COLO668 (cell line): ENCODE data around the gene MED25.

ENCODE experiments used
- DNase-seq: peaks from one replicate; lab custom pipeline; 2025; ENCODE audit not compliant: unreplicated experiment; lab: John Stamatoyannopoulos, UW

Gene MED25

GRCh38 chr19:49798574-49798973, 19.5 kb upstream of the MED25 start:
- no peak for DNase-seq

GRCh38 chr19:49799271-49799797, 18.8 kb upstream of the MED25 start:
- no peak for DNase-seq

GRCh38 chr19:49799798-49800376, 18.2 kb upstream of the MED25 start:
- DNase-seq, result peak; percentile 18

- no peak for DNase-seq
Measured at GRCh38 chr19:49800771-49801170, 17.3 kb upstream of the MED25 start.

GRCh38 chr19:49801401-49801888, 16.6 kb upstream of the MED25 start:
- no peak for DNase-seq

- DNase-seq, result peak; percentile 86
Measured at GRCh38 chr19:49801966-49802661, 16.0 kb upstream of the MED25 start.

GRCh38 chr19:49802836-49803528, 15.1 kb upstream of the MED25 start:
- DNase-seq, result peak; percentile 81

- peak; percentile 18 for DNase-seq
Measured at GRCh38 chr19:49803529-49803856, 14.6 kb upstream of the MED25 start.

GRCh38 chr19:49805822-49806619, 12.1 kb upstream of the MED25 start:
- no peak for DNase-seq

GRCh38 chr19:49806620-49806959, 11.5 kb upstream of the MED25 start:
- DNase-seq, result no peak

GRCh38 chr19:49807058-49807903, 10.8 kb upstream of the MED25 start:
- no peak for DNase-seq

- DNase-seq, result no peak
Measured at GRCh38 chr19:49807904-49808675, 10.0 kb upstream of the MED25 start.

GRCh38 chr19:49808711-49809159, 9.4 kb upstream of the MED25 start:
- peak; percentile 90 for DNase-seq

- DNase-seq, result peak; percentile 64
Measured at GRCh38 chr19:49809160-49809940, 8.7 kb upstream of the MED25 start.

- no peak for DNase-seq
Measured at GRCh38 chr19:49809941-49810389, 8.1 kb upstream of the MED25 start.

- DNase-seq, result no peak
Measured at GRCh38 chr19:49811328-49811727, 6.8 kb upstream of the MED25 start.

GRCh38 chr19:49812452-49812996, 5.6 kb upstream of the MED25 start:
- DNase-seq, result no peak
